Activated CD4-positive, alpha-beta T cell treated with anti-CD3 and anti-CD28 coated beads, Interleukin-2, amount 50 U/mL, for 1 hour (primary cell): ENCODE data around the gene TSPY1.
"Not testable (repeated sequence)": the region's sequence is repeated elsewhere in the genome, so short reads cannot be mapped to it uniquely, and the experiment has no call there.

Experiments
- DNase-seq: peaks from one replicate; pipeline ENCODE4 v3.0.0-alpha.2; 2020

Gene TSPY1

GRCh38 chrY:9466655-9467054 is at the start of gene TSPY1:
TSPY1 (plus strand) TSS chrY:9466955; CDS start chrY:9467001, 46 bp downstream.
- not testable (repeated sequence) for DNase-seq

GRCh38 chrY:9486967-9487366 is 20.2 kb downstream of the TSPY1 start, which contains the start of gene TSPY9:
TSPY9 (plus strand) TSS chrY:9487267; CDS start chrY:9487313, 46 bp downstream.
- DNase-seq = not testable (repeated sequence)

GRCh38 chrY:9504396-9504795 is 37.6 kb downstream of the TSPY1 start:
- DNase-seq = not testable (repeated sequence)

- DNase-seq = not testable (repeated sequence)
Measured at GRCh38 chrY:9516287-9516686, 49.5 kb downstream of the TSPY1 start.
